GM23338 (cell line): ENCODE data around the gene KLF7. TPM values are rescaled to one million over a fixed set of nuclear protein-coding genes. Genes with fewer than 3 reads are reported as not detected.

Experiments used
- ATAC-seq: fragments of 200-7000 bp; cut with Tn5 transposase; 3 replicates; pipeline ENCODE4 v1.9.1; 2020
- DNase-seq: peaks from one replicate; pipeline ENCODE4 v3.0.0-alpha.2; 2015; ENCODE audit warnings: low spot score
- H2AFZ ChIP-seq: fragments of 200-600 bp; sonication (generic); 2 replicates; pipeline ENCODE4 v1.8.0; 2016; ENCODE audit warnings: antibody characterized with exemption, mild to moderate bottlenecking, moderate library complexity
- H3F3A ChIP-seq: fragments of 200-600 bp; sonication (generic); replicated peaks from 2 replicates; pipeline ENCODE4 v1.8.0; 2017; ENCODE audit warnings: antibody characterized with exemption, mixed run types, low read depth
- H3K27ac ChIP-seq: fragments of 200-600 bp; sonication (generic); 2 replicates; pipeline ENCODE4 v1.6.1; 2016; ENCODE audit warnings: low read depth
- H3K27me3 ChIP-seq: fragments of 200-600 bp; sonication (generic); 2 replicates; pipeline ENCODE4 v1.8.0; 2016; ENCODE audit warnings: mild to moderate bottlenecking, mixed run types, moderate library complexity; ENCODE audit not compliant: insufficient read depth
- H3K36me3 ChIP-seq: fragments of 200-600 bp; sonication (generic); 2 replicates; pipeline ENCODE4 v1.8.0; 2016; ENCODE audit warnings: mild to moderate bottlenecking; ENCODE audit not compliant: insufficient read depth
- H3K4me1 ChIP-seq: fragments of 200-600 bp; sonication (generic); 2 replicates; pipeline ENCODE4 v1.8.0; 2016; ENCODE audit warnings: mild to moderate bottlenecking, moderate library complexity; ENCODE audit not compliant: insufficient read depth
- H3K4me2 ChIP-seq: fragments of 200-600 bp; sonication (generic); 2 replicates; pipeline ENCODE4 v1.7.1; 2017; ENCODE audit warnings: mixed run types
- H3K4me3 ChIP-seq: fragments of 200-600 bp; sonication (generic); 2 replicates; pipeline ENCODE4 v1.6.1; 2016; ENCODE audit warnings: mixed run types
- H3K79me2 ChIP-seq: fragments of 200-600 bp; sonication (generic); replicated peaks from 2 replicates; pipeline ENCODE4 v1.8.0; 2017; ENCODE audit warnings: mild to moderate bottlenecking; ENCODE audit not compliant: insufficient read depth
- H3K9me2 ChIP-seq: fragments of 200-600 bp; sonication (generic); 2 replicates; pipeline ENCODE4 v1.8.0; 2017; ENCODE audit not compliant: insufficient read depth
- H4K20me1 ChIP-seq: fragments of 200-600 bp; sonication (generic); replicated peaks from 2 replicates; pipeline ENCODE4 v1.8.0; 2017; ENCODE audit warnings: mild to moderate bottlenecking; ENCODE audit not compliant: insufficient read depth
- H3K27ac Mint-ChIP-seq: 2 replicates; pipeline ENCODE4 v1.8.0; 2020; ENCODE audit warnings: inconsistent platforms, mild to moderate bottlenecking, moderate library complexity, mixed read lengths
- H3K27me3 Mint-ChIP-seq: 3 replicates; pipeline ENCODE4 v1.8.0; 2022; ENCODE audit warnings: low read depth, mild to moderate bottlenecking, moderate library complexity, mixed read lengths, inconsistent platforms; ENCODE audit not compliant: insufficient read depth, poor library complexity
- H3K36me3 Mint-ChIP-seq: 3 replicates; pipeline ENCODE4 v1.8.0; 2021; ENCODE audit warnings: low read depth, mild to moderate bottlenecking, inconsistent platforms, moderate library complexity, mixed read lengths
- H3K4me1 Mint-ChIP-seq: 3 replicates; pipeline ENCODE4 v1.8.0; 2020; ENCODE audit warnings: mild to moderate bottlenecking, inconsistent platforms, mixed read lengths
- H3K4me3 Mint-ChIP-seq: 3 replicates; pipeline ENCODE4 v1.8.0; 2021; ENCODE audit warnings: moderate library complexity, mild to moderate bottlenecking, inconsistent platforms, mixed read lengths
- H3K9me3 Mint-ChIP-seq: 3 replicates; pipeline ENCODE4 v1.8.0; 2020; ENCODE audit warnings: moderate library complexity, mild to moderate bottlenecking, inconsistent platforms, mixed read lengths
- CREB1 ChIP-seq: fragments of 250-450 bp; sonication (Bioruptor Pico); IDR thresholded peaks from 2 replicates; pipeline ENCODE4 v1.5.0; 2020; ENCODE audit warnings: low read depth, mild to moderate bottlenecking, moderate library complexity
- CTCF ChIP-seq, 2 experiments: fragments of 200-600 bp in 1 of 2; sonication (generic) in 1 of 2; conservative IDR thresholded peaks; 2 replicates each; pipeline versions ENCODE4 v1.5.1 to v1.6.1; 2016 to 2017; ENCODE audit warnings: antibody characterized with exemption in 2 of 2, low read depth in 2 of 2, mild to moderate bottlenecking in 2 of 2, moderate library complexity in 1 of 2
- ETS1 ChIP-seq: IDR thresholded peaks from 2 replicates; pipeline ENCODE4 v1.6.1; 2016; ENCODE audit warnings: antibody characterized with exemption
- EZH2 ChIP-seq: fragments of 200-600 bp; sonication (generic); IDR thresholded peaks from one replicate; pipeline ENCODE4 v1.8.0; 2017; ENCODE audit warnings: antibody characterized with exemption, mild to moderate bottlenecking, low read depth; ENCODE audit not compliant: unreplicated experiment
- EZH2phosphoT487 ChIP-seq: fragments of 200-600 bp; sonication (generic); IDR thresholded peaks from one replicate; pipeline ENCODE4 v1.8.1; 2018; ENCODE audit warnings: antibody characterized with exemption; ENCODE audit not compliant: unreplicated experiment
- JUNB ChIP-seq: IDR thresholded peaks from one replicate; pipeline ENCODE4 v1.6.1; 2016; ENCODE audit warnings: antibody characterized with exemption; ENCODE audit not compliant: unreplicated experiment
- POLR2AphosphoS5 ChIP-seq: IDR thresholded peaks from 2 replicates; pipeline ENCODE4 v1.6.1; 2016; ENCODE audit warnings: antibody characterized with exemption, low read depth
- STAT1 ChIP-seq: IDR thresholded peaks from one replicate; pipeline ENCODE4 v1.6.1; 2016; ENCODE audit warnings: antibody characterized with exemption; ENCODE audit not compliant: unreplicated experiment
- ZNF114 ChIP-seq: fragments of 250-450 bp; sonication (Bioruptor Pico); IDR thresholded peaks from 2 replicates; pipeline ENCODE4 v1.5.0; 2020; ENCODE audit warnings: mild to moderate bottlenecking, moderate library complexity
- ZNF331 ChIP-seq: fragments of 250-450 bp; sonication (Bioruptor Pico); IDR thresholded peaks from 2 replicates; pipeline ENCODE4 v1.5.0; 2020; ENCODE audit warnings: low read depth, mild to moderate bottlenecking, moderate library complexity
- ZNF462 ChIP-seq: fragments of 250-450 bp; sonication (Bioruptor Pico); IDR thresholded peaks from 2 replicates; pipeline ENCODE4 v1.5.0; 2020; ENCODE audit warnings: mild to moderate bottlenecking, moderate library complexity
- polyA plus RNA-seq: library from polyadenylated mRNA; unstranded; fragments of >200 nt; fragmentation: Nextera tagmentation; extraction: Ambion mirVana; gene quantifications from 2 replicates; pipeline ENCODE4 v1.2.1, GENCODE V29; 2016
- total RNA-seq: library from RNA; depleted of rRNA; stranded (reverse); fragments of >200 nt; shearing (Covaris generic); gene quantifications from 2 replicates; pipeline ENCODE4 v1.2.3, GENCODE V29; 2014

Gene KLF7
- total and polyA plus RNA-seq, 2 experiments from 2014 or later = 5.7 to 15.4 TPM

- TF ChIP-seq ETS1 (no peak), POLR2AphosphoS5 (no peak)
Measured at GRCh38 chr2:207051385-207051965, 114.3 kb downstream of the KLF7 start (continued).

GRCh38 chr2:207049122-207049521, 116.6 kb downstream of the KLF7 start:
- Histone ChIP-seq H3K27ac (no peak overlapping the region), H3K27me3 (no peaks in the 10 kb centered on the region), H4K20me1 (no peaks in the 10 kb centered on the region), H2AFZ (peak overlapping the region; percentile 87; the same call in 1 of the 2 replicates), H3K79me2 (no peaks in the 10 kb centered on the region), H3K36me3 (no peaks in the 10 kb centered on the region), H3K4me3 (no peak overlapping the region), H3F3A (no peaks in the 10 kb centered on the region), H3K4me2 (peak overlapping the region; percentile 27; the same call in 1 of the 2 replicates), H3K4me1 (peaks cover 22% of the 10 kb centered on the region), H3K9me2 (peaks cover 18% of the 10 kb centered on the region)
- H3K27ac Mint-ChIP-seq = no peak overlapping the region
- DNase-seq = no peak
- H3K9me3 Mint-ChIP-seq = no peaks in the 10 kb centered on the region
- peaks cover 2% of the 10 kb centered on the region for H3K27me3 Mint-ChIP-seq
- no peaks in the 10 kb centered on the region; the same call in 2 of the 3 replicates for H3K36me3 Mint-ChIP-seq
- no peak overlapping the region for H3K4me3 Mint-ChIP-seq
- H3K4me1 Mint-ChIP-seq = peaks cover 25% of the 10 kb centered on the region
- no peak for ATAC-seq
- TF ChIP-seq EZH2 = no peak
- no peak for TF ChIP-seq ETS1
- no peak for TF ChIP-seq JUNB
- no peak for TF ChIP-seq POLR2AphosphoS5
- TF ChIP-seq EZH2phosphoT487 = no peak
- TF ChIP-seq ZNF462 (CRISPR knock-in tag) = no peak
- TF ChIP-seq STAT1 = no peak
- no peak for TF ChIP-seq CREB1 (CRISPR knock-in tag)
- no peak for TF ChIP-seq CTCF (conservative IDR thresholded peaks at IDR 0.05; ENCODE audit: low read depth in 2 of 2)
- TF ChIP-seq ZNF331 (CRISPR knock-in tag) = no peak
- TF ChIP-seq ZNF114 = no peak
